Adrenal gland (tissue), 5 donors: ENCODE measurements around the gene PRDM16.

Experiments used
- POLR2A ChIP-seq, 2 donors: fragments of 450-650 bp; IDR thresholded peaks; one replicate each; pipeline ENCODE4 v1.6.1; 2017; ENCODE audit warnings: antibody characterized with exemption in 2 of 2, mild to moderate bottlenecking in 2 of 2, moderate library complexity in 1 of 2
- TF ChIP-seq, protein P1 (sequence below), 6 experiments: fragments of 450-650 bp in 4 of 6; fragments of 200-600 bp in 2 of 6; sonication (generic) in 1 of 6; IDR thresholded peaks; 1 replicate in 5 of 6; 2 replicates in 1 of 6; pipeline versions ENCODE4 v1.5.1 to v1.8.0; 2016 to 2021; ENCODE audit warnings: antibody characterized with exemption in 6 of 6, mild to moderate bottlenecking in 2 of 6, moderate library complexity in 1 of 6
- donor health status: DM: no; HTN: no; CAD: no.

- TF ChIP-seq, protein P1, sequence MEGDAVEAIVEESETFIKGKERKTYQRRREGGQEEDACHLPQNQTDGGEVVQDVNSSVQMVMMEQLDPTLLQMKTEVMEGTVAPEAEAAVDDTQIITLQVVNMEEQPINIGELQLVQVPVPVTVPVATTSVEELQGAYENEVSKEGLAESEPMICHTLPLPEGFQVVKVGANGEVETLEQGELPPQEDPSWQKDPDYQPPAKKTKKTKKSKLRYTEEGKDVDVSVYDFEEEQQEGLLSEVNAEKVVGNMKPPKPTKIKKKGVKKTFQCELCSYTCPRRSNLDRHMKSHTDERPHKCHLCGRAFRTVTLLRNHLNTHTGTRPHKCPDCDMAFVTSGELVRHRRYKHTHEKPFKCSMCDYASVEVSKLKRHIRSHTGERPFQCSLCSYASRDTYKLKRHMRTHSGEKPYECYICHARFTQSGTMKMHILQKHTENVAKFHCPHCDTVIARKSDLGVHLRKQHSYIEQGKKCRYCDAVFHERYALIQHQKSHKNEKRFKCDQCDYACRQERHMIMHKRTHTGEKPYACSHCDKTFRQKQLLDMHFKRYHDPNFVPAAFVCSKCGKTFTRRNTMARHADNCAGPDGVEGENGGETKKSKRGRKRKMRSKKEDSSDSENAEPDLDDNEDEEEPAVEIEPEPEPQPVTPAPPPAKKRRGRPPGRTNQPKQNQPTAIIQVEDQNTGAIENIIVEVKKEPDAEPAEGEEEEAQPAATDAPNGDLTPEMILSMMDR (IDR thresholded peaks at IDR 0.05) = no peak
- TF ChIP-seq POLR2A (IDR thresholded peaks at IDR 0.05) = no peak
Observed at GRCh38 chr1:3103967-3104677, 35.1 kb downstream of the PRDM16 start.
